ENCODE results near the gene HPGD.
"Not testable (repeated sequence)": the region's sequence is repeated elsewhere in the genome, so short reads cannot be mapped to it uniquely, and the experiment has no call there.

HPGD gene

GRCh38 chr4:174503079-174503715 is 19.1 kb downstream of the HPGD start:
- no peak for DNase-seq (ENCODE audit: low spot score)
- no peak overlapping the region for H3K4me3 ChIP-seq
- TF ChIP-seq CTCF (IDR thresholded peaks at IDR 0.05): no peak
- no peak overlapping the region for H3K27ac ChIP-seq

DNA sequence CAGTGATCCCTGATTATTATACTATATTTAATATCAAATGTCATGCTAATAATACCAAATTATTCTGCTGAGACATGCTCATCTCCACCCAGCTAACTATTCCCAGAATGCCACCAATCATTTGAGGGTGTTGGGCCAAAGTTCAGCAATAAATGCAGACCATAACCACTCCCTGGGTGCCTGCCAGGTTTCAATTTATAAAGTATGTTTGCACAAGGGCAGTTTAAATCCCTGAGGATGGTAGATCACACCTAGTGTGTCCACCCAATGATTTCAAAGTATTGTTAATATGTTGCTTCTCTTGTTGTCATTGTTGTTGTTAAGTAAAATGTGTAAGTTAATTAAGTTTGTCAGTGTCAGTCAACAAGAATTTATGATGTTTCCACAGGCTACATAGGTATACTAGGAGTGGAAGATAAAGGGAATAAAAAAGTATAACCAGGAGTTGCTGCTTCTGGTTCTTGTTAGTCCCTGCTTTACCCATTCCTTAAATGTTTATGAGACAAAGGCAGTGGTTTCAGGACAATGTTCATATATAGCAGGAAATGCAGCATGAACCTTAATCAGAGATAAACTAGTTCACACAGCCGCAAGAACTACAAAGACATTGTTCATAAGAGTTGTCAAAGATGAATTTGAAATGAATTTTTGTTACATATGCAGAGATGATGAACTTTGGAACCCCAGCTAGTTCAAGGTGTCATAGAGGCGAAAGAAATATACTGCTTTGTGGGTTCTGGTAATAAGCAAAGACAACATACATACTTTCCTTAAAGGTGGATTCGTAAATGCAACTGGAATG is 25.5 kb downstream of the HPGD start:
- no peak for DNase-seq (ENCODE audit: low spot score)
- no peak for TF ChIP-seq CTCF (IDR thresholded peaks at IDR 0.05)
- Histone ChIP-seq H3K27ac (no peak overlapping the region), H3K4me3 (no peak overlapping the region)

GRCh38 chr4:174495626-174496025 is 26.7 kb downstream of the HPGD start:
- no peak for DNase-seq (ENCODE audit: low spot score)
- Histone ChIP-seq H3K4me3 (no peak overlapping the region), H3K27ac (no peak overlapping the region)
- no peak for TF ChIP-seq CTCF (IDR thresholded peaks at IDR 0.05)

- H3K4me3 ChIP-seq: no peak overlapping the region
- no peak overlapping the region for H3K27ac ChIP-seq
- no peak for TF ChIP-seq CTCF (IDR thresholded peaks at IDR 0.05)
- DNase-seq (ENCODE audit: low spot score): no peak
Observed at GRCh38 chr4:174494726-174495125, 27.6 kb downstream of the HPGD start.

- TF ChIP-seq CTCF (IDR thresholded peaks at IDR 0.05): no peak
Observed at GRCh38 chr4:174494146-174494545, 28.1 kb downstream of the HPGD start.

GRCh38 chr4:174490451-174490961 is 31.8 kb downstream of the HPGD start:
- no peak for DNase-seq (ENCODE audit: low spot score)
- Histone ChIP-seq H3K27ac (no peak overlapping the region), H3K4me3 (no peak overlapping the region)
- TF ChIP-seq CTCF (IDR thresholded peaks at IDR 0.05): no peak

More at GRCh38 chr4:174494146-174494545, 28.1 kb downstream of the HPGD start:
- Histone ChIP-seq H3K27ac (no peak overlapping the region), H3K4me3 (no peak overlapping the region)
- DNase-seq (ENCODE audit: low spot score): no peak

DNA sequence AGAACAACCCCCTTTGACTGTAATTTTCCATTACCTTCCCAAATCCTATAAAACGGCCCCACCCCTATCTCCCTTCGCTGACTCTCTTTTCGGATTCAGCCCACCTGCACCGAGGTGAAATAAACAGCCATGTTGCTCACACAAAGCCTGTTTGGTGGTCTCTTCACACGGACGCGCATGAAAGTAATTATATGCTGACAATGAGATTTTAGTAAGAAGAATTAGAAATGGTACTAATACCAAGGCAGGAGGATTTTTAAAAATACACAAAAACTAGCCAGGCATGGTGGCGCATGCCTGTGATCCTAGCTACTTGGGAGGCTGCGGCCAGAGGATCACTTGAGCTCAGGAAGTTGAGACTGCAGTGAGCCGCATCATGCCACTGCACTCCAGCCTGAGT is 33.9 kb downstream of the HPGD start:
- not testable (repeated sequence) for H3K4me3 ChIP-seq; DNase-seq (ENCODE audit: low spot score); H3K27ac ChIP-seq
